Neuronal stem cell (in vitro differentiated cells): ENCODE data around the gene SLC9C2.
A peak's percentile ranks its signal among the peaks of the same experiment; 100 is the strongest.
"Not testable (repeated sequence)": the region's sequence is repeated elsewhere in the genome, so short reads cannot be mapped to it uniquely, and the experiment has no call there.

ENCODE experiments used
- DNase-seq: peaks from one replicate; pipeline ENCODE4 v3.0.0-alpha.2; 2013; ENCODE audit warnings: low spot score
- H2AFZ ChIP-seq: one replicate; pipeline ENCODE4 v1.6.1; 2013; ENCODE audit warnings: mild to moderate bottlenecking, low read length, inconsistent platforms
- H2AK5ac ChIP-seq: 2 replicates; pipeline ENCODE4 v1.6.1; 2013; ENCODE audit warnings: low read depth, mild to moderate bottlenecking, inconsistent platforms, low read length, moderate library complexity, mixed read lengths
- H2BK120ac ChIP-seq: 2 replicates; pipeline ENCODE4 v1.6.1; 2013; ENCODE audit warnings: low read depth, mild to moderate bottlenecking, inconsistent platforms, low read length, moderate library complexity, mixed read lengths
- H2BK12ac ChIP-seq: one replicate; pipeline ENCODE4 v1.6.1; 2013; ENCODE audit warnings: low read length, inconsistent platforms
- H2BK15ac ChIP-seq: 2 replicates; pipeline ENCODE4 v1.6.1; 2013; ENCODE audit warnings: mild to moderate bottlenecking, low read length, inconsistent platforms, mixed read lengths
- H2BK5ac ChIP-seq: one replicate; pipeline ENCODE4 v1.6.1; 2013; ENCODE audit warnings: inconsistent platforms, mild to moderate bottlenecking, low read length, moderate library complexity
- H3K14ac ChIP-seq: one replicate; pipeline ENCODE4 v1.6.1; 2013; ENCODE audit warnings: low read length, inconsistent platforms
- H3K18ac ChIP-seq: 2 replicates; pipeline ENCODE4 v1.6.1; 2013; ENCODE audit warnings: low read length, inconsistent platforms
- H3K23ac ChIP-seq: 2 replicates; pipeline ENCODE4 v1.6.1; 2013; ENCODE audit warnings: low read depth, mild to moderate bottlenecking, mixed read lengths, low read length, inconsistent platforms; ENCODE audit not compliant: poor library complexity
- H3K27ac ChIP-seq: replicated peaks from 3 replicates; pipeline ENCODE4 v1.5.1; 2013; ENCODE audit warnings: low read length, inconsistent platforms
- H3K27me3 ChIP-seq, 3 experiments: 2 replicates each; pipeline ENCODE4 v1.6.1; 2013; ENCODE audit warnings: low read length in 3 of 3, mild to moderate bottlenecking in 2 of 3, inconsistent platforms in 1 of 3, low read depth in 1 of 3, mixed read lengths in 1 of 3, moderate library complexity in 1 of 3; ENCODE audit not compliant: control insufficient read depth in 3 of 3, insufficient read depth in 3 of 3
- H3K36me3 ChIP-seq, 2 donors: replicated peaks in 1 of 2; 2 replicates each; pipeline ENCODE4 v1.6.1; 2013; ENCODE audit warnings: low read length in 2 of 2; ENCODE audit not compliant: control insufficient read depth in 2 of 2, insufficient read depth in 2 of 2
- H3K4ac ChIP-seq: 2 replicates; pipeline ENCODE4 v1.6.1; 2013; ENCODE audit warnings: inconsistent platforms, mild to moderate bottlenecking, low read length, moderate library complexity
- H3K4me1 ChIP-seq, 2 donors: 1 replicate in 1 of 2; 2 replicates in 1 of 2; pipeline ENCODE4 v1.6.1; 2013; ENCODE audit warnings: low read length in 2 of 2, low read depth in 1 of 2; ENCODE audit not compliant: control insufficient read depth in 2 of 2, insufficient read depth in 1 of 2
- H3K4me2 ChIP-seq: one replicate; pipeline ENCODE4 v1.6.1; 2013; ENCODE audit warnings: mild to moderate bottlenecking, low read length, inconsistent platforms; ENCODE audit not compliant: insufficient read depth, poor library complexity, severe bottlenecking
- H3K4me3 ChIP-seq, 2 donors: 2 replicates each; pipeline ENCODE4 v1.5.1; 2013; ENCODE audit warnings: low read length in 2 of 2, mild to moderate bottlenecking in 2 of 2, inconsistent platforms in 1 of 2, moderate library complexity in 1 of 2
- H3K79me1 ChIP-seq: one replicate; pipeline ENCODE4 v1.6.1; 2013; ENCODE audit warnings: low read depth, mild to moderate bottlenecking, inconsistent platforms, low read length, moderate library complexity
- H3K9ac ChIP-seq: one replicate; pipeline ENCODE4 v1.6.1; 2013; ENCODE audit warnings: mild to moderate bottlenecking, low read depth, low read length, inconsistent platforms; ENCODE audit not compliant: poor library complexity
- H3K9me3 ChIP-seq, 2 donors: replicated peaks in 1 of 2; 2 replicates each; pipeline versions ENCODE3 to v1.6.1; 2013; ENCODE audit warnings: low read length in 2 of 2, mild to moderate bottlenecking in 2 of 2, inconsistent platforms in 1 of 2, low read depth in 1 of 2, mixed read lengths in 1 of 2, moderate library complexity in 1 of 2; ENCODE audit not compliant: control insufficient read depth in 2 of 2, insufficient read depth in 1 of 2
- H4K8ac ChIP-seq: one replicate; pipeline ENCODE4 v1.6.1; 2013; ENCODE audit warnings: low read depth, mild to moderate bottlenecking, inconsistent platforms, low read length, moderate library complexity
- H4K91ac ChIP-seq: one replicate; pipeline ENCODE4 v1.6.1; 2013; ENCODE audit warnings: low read length, low read depth, mild to moderate bottlenecking, inconsistent platforms; ENCODE audit not compliant: poor library complexity
- WGBS, 2 donors: extraction: QIAGEN DNeasy Blood & Tissue Kit; methylation state at CpG; one replicate each; pipeline ENCODE4 v1.1.7; 2013; ENCODE audit warnings: missing lambda C conversion rate in 2 of 2, mixed read lengths in 1 of 2; ENCODE audit not compliant: insufficient read length in 2 of 2, insufficient replicate concordance in 1 of 2; ENCODE audit errors: extremely low coverage in 2 of 2; 5-methylcytosine and 5-hydroxymethylcytosine counted together

Gene SLC9C2

GRCh38 chr1:173637236-173638042 is 34.6 kb upstream of the SLC9C2 start:
- not testable (repeated sequence) for H3K27me3 ChIP-seq, H4K91ac ChIP-seq, H3K4ac ChIP-seq, H3K36me3 ChIP-seq, H3K14ac ChIP-seq, H3K9ac ChIP-seq, H3K4me1 ChIP-seq, H2BK12ac ChIP-seq, H3K79me1 ChIP-seq, DNase-seq, H3K27ac ChIP-seq, H3K18ac ChIP-seq, H3K4me2 ChIP-seq, H3K23ac ChIP-seq, H2BK5ac ChIP-seq, H4K8ac ChIP-seq, H2BK120ac ChIP-seq, H2AFZ ChIP-seq, H2AK5ac ChIP-seq, H2BK15ac ChIP-seq
- Histone ChIP-seq H3K9me3 (peaks cover 8 to 26% of the 10 kb centered on the region in 2 donors), H3K4me3 (peak overlapping the region; percentile 7 to 50)
- no CpG with 5 or more reads among the region's 6 CpGs for WGBS, 2 donors

DNA sequence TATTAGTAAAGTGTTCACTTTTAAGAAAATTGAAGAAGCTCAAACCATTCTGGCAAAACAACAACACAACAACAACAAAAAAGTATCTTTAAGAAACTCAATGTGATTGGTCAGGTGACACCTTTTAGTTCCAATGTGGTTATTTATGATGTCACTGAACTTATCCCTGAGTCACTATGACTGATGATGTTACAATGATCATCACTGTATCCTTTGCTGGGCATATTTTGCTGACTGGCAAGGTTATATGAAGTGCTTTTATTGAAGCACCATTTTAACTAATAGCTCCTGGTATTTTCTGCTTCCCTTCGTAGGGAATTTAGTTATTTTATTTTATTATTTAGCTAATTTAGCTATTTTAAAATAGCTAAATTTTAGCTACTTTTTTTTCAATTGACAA is 32.2 kb upstream of the SLC9C2 start, which contains the start of gene TEX50:
TSS of gene TEX50 (plus strand) at position 223 of the 400 bp plus-strand sequence. CDS start 184 bp downstream, outside the sequence.
- no peak within 1 kb of the TSS for H3K27ac ChIP-seq
- H3K4me2 ChIP-seq, result no peak within 1 kb of the TSS
- H4K91ac ChIP-seq, result no peak within 1 kb of the TSS
- H3K9me3 ChIP-seq, result peaks cover 5 to 14% of the 10 kb centered on the region in 2 donors
- H3K4me3 ChIP-seq, result no peak within 1 kb of the TSS
- H2AFZ ChIP-seq, result no peak within 1 kb of the TSS
- H3K23ac ChIP-seq, result no peak within 1 kb of the TSS
- no peak within 1 kb of the TSS for H2BK120ac ChIP-seq
- no peak within 1 kb of the TSS for H2BK12ac ChIP-seq
- H2BK15ac ChIP-seq, result no peak within 1 kb of the TSS
- no peak within 1 kb of the TSS for H3K4ac ChIP-seq
- peaks cover 0 to 3% of the 10 kb centered on the region in 2 donors for H3K36me3 ChIP-seq
- H3K18ac ChIP-seq, result no peak within 1 kb of the TSS
- H3K4me1 ChIP-seq, result no peaks in the 10 kb centered on the region
- no peak within 1 kb of the TSS for H4K8ac ChIP-seq
- H2BK5ac ChIP-seq, result no peak within 1 kb of the TSS
- H3K79me1 ChIP-seq, result no peaks in the 10 kb centered on the region
- DNase-seq, result no peak
- H3K27me3 ChIP-seq, result no peaks in the 10 kb centered on the region
- no peak within 1 kb of the TSS for H3K14ac ChIP-seq
- no peak within 1 kb of the TSS for H3K9ac ChIP-seq
- H2AK5ac ChIP-seq, result no peak within 1 kb of the TSS
- WGBS, 2 donors, result no CpG with 5 or more reads among the region's 1 CpG

DNA sequence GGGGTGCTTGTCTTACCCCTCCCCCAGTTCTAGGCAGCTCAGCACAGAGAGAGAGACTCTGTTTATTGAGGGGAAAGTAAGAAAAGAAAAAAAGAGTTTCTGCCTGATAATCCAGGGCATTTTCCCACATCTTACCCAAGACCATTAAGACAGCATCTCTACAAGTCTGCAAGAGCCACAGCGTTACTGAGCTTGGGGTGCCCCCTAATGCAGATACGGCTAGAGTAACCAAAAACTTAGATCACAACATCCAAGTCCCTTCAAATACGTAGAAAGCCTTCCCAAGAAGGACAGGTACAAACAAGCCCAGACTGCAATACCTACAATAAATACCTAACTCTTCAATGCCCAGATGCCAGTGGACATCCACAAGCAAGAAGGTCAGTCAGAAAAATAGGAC is 26.0 kb upstream of the SLC9C2 start:
- Histone ChIP-seq H3K4ac (no peak overlapping the region), H2AFZ (no peak overlapping the region), H2BK12ac (no peak overlapping the region), H3K27me3 (no peaks in the 10 kb centered on the region), H2BK15ac (no peak overlapping the region), H2AK5ac (no peak overlapping the region), H3K36me3 (no peaks in the 10 kb centered on the region), H2BK5ac (no peak overlapping the region), H3K79me1 (peaks cover 3% of the 10 kb centered on the region), H3K4me1 (no peaks in the 10 kb centered on the region), H3K27ac (no peak overlapping the region), H3K14ac (no peak overlapping the region), H3K9ac (no peak overlapping the region), H4K91ac (no peak overlapping the region), H4K8ac (no peak overlapping the region), H2BK120ac (no peak overlapping the region), H3K4me3 (no peak overlapping the region), H3K23ac (no peak overlapping the region), H3K9me3 (no peaks in the 10 kb centered on the region), H3K4me2 (no peak overlapping the region), H3K18ac (no peak overlapping the region)
- WGBS, 2 donors, result no CpG with 5 or more reads among the region's 3 CpGs
- no peak for DNase-seq

DNA sequence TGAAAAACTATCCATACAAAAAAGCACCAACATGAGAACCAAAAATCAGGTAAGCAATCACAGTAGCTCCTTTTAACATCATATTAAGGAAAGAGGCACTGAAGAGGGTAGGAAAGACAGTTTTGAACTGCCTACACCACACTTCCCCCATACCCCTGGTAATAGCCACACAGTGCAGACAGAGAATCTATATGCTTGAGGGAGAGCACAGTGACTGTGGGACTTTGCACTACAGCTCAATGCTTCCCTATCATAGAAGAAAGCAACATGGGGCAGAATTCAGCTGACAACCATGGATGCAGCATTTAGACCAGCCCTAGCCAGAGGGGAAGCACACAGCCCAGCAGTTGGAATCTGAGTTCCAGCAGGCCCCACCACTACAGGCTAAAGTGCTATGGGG is 24.4 kb upstream of the SLC9C2 start:
- no peak overlapping the region for H2AK5ac ChIP-seq
- no peaks in the 10 kb centered on the region for H3K9me3 ChIP-seq
- peaks cover 3% of the 10 kb centered on the region for H3K79me1 ChIP-seq
- no peak overlapping the region for H3K23ac ChIP-seq
- H3K4me2 ChIP-seq, result no peak overlapping the region
- H3K4me3 ChIP-seq, result no peak overlapping the region
- H3K4ac ChIP-seq, result no peak overlapping the region
- no peak overlapping the region for H2BK12ac ChIP-seq
- H3K9ac ChIP-seq, result no peak overlapping the region
- no peak overlapping the region for H2BK15ac ChIP-seq
- no peak overlapping the region for H3K27ac ChIP-seq
- no peak for DNase-seq
- H4K91ac ChIP-seq, result no peak overlapping the region
- H2BK5ac ChIP-seq, result no peak overlapping the region
- H3K4me1 ChIP-seq, result no peaks in the 10 kb centered on the region
- H3K18ac ChIP-seq, result no peak overlapping the region
- no peak overlapping the region for H4K8ac ChIP-seq
- no peaks in the 10 kb centered on the region for H3K36me3 ChIP-seq
- no peak overlapping the region for H2AFZ ChIP-seq
- H2BK120ac ChIP-seq, result no peak overlapping the region
- no peaks in the 10 kb centered on the region for H3K27me3 ChIP-seq
- H3K14ac ChIP-seq, result no peak overlapping the region
